Peyer's patch (tissue), 4 donors: ENCODE results near the gene SIL1. TPM values are rescaled to one million over a fixed set of nuclear protein-coding genes. Genes with fewer than 3 reads are reported as not detected.

ENCODE experiments used
- DNase-seq, 3 donors: peaks; one replicate each; pipeline ENCODE4 v3.0.0-alpha.2; 2017 to 2019
- H3K27ac ChIP-seq, 4 donors: fragments of 200-600 bp; sonication (generic); one replicate each; pipeline ENCODE4 v1.5.1; 2016 to 2019
- H3K27me3 ChIP-seq, 2 donors: fragments of 200-600 bp; sonication (generic); one replicate each; pipeline ENCODE4 v1.5.1; 2019
- H3K36me3 ChIP-seq, 3 donors: fragments of 200-600 bp; sonication (generic); one replicate each; pipeline ENCODE4 v1.5.1; 2016 to 2019
- H3K4me1 ChIP-seq, 4 donors: fragments of 200-600 bp; sonication (generic); one replicate each; pipeline ENCODE4 v1.5.1; 2016 to 2019
- H3K4me3 ChIP-seq, 4 donors: fragments of 200-600 bp; sonication (generic); 1 replicate in 3 of 4; 2 replicates in 1 of 4; pipeline ENCODE4 v1.5.1; 2016 to 2019; ENCODE audit warnings: mild to moderate bottlenecking in 1 of 4
- H3K9me3 ChIP-seq, 4 donors: fragments of 200-600 bp; sonication (generic); one replicate each; pipeline ENCODE4 v1.5.1; 2016 to 2019; ENCODE audit warnings: mild to moderate bottlenecking in 1 of 4
- POLR2A ChIP-seq, 2 donors: fragments of 450-650 bp; IDR thresholded peaks; one replicate each; pipeline ENCODE4 v1.5.1; 2017; ENCODE audit warnings: antibody characterized with exemption in 2 of 2, mild to moderate bottlenecking in 2 of 2, moderate library complexity in 2 of 2
- total RNA-seq, 4 donors: library from RNA; depleted of rRNA; stranded (reverse); fragments of >200 nt; gene quantifications; one replicate each; pipeline ENCODE4 v1.1.0, GENCODE V29; 2016
- TF ChIP-seq, protein P1 (sequence below), 6 experiments: fragments of 450-650 bp in 4 of 6; fragments of 200-600 bp in 2 of 6; sonication (generic) in 1 of 6; IDR thresholded peaks; one replicate each; pipeline ENCODE4 v1.5.1; 2017 to 2019; ENCODE audit warnings: antibody characterized with exemption in 6 of 6, mild to moderate bottlenecking in 3 of 6, moderate library complexity in 1 of 6

The SIL1 gene
- total RNA-seq, 4 donors from 2014 or later: 23.6 to 84.2 (median 39.2) TPM

DNA sequence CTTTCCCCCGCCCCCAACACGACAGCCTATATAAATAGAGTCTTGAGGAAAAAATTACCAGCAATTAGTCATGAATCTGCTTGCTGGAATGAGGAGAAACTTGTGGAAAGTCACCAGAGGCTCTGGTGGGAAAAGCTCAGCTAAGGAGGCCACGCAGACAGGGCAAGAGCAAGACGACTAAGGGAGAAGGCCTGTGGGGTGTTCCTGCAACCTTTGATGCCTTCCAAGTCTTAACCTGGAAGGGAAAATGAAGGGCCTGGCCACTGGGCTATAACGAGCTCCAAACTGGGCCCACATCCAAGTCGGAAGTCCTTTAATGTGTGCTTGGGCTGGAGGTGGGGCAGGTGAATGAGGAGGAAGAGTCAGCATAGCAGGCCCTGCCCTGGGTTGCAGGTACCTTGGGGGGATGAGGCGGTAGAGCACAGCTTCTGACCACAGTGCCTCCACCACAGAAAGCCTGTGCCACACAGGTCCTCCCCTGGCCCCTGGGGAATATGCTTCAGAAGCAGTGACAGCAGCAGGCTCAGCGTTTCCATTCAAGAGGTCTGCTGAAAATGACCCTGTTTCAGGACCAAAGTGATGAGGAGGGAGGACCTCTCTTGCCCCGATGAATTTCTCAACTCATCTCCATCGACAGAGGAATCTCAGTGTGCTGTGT is 230.2 kb downstream of the SIL1 start:
- peak in 2 of 3 donors; percentile 80 to 86 for DNase-seq
- H3K36me3 ChIP-seq: no peaks in the 10 kb centered on the region
- H3K9me3 ChIP-seq: no peaks in the 10 kb centered on the region
- TF ChIP-seq, protein P1, sequence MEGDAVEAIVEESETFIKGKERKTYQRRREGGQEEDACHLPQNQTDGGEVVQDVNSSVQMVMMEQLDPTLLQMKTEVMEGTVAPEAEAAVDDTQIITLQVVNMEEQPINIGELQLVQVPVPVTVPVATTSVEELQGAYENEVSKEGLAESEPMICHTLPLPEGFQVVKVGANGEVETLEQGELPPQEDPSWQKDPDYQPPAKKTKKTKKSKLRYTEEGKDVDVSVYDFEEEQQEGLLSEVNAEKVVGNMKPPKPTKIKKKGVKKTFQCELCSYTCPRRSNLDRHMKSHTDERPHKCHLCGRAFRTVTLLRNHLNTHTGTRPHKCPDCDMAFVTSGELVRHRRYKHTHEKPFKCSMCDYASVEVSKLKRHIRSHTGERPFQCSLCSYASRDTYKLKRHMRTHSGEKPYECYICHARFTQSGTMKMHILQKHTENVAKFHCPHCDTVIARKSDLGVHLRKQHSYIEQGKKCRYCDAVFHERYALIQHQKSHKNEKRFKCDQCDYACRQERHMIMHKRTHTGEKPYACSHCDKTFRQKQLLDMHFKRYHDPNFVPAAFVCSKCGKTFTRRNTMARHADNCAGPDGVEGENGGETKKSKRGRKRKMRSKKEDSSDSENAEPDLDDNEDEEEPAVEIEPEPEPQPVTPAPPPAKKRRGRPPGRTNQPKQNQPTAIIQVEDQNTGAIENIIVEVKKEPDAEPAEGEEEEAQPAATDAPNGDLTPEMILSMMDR (IDR thresholded peaks at IDR 0.05): no peak
- no peak for TF ChIP-seq POLR2A (IDR thresholded peaks at IDR 0.05)
- no peaks in the 10 kb centered on the region for H3K27me3 ChIP-seq
- peaks cover 0 to 32% (median 0%) of the 10 kb centered on the region in 4 donors for H3K4me1 ChIP-seq
- H3K27ac ChIP-seq: peak overlapping the region in 1 of 4 donors; percentile 24
- no peak overlapping the region for H3K4me3 ChIP-seq

DNA sequence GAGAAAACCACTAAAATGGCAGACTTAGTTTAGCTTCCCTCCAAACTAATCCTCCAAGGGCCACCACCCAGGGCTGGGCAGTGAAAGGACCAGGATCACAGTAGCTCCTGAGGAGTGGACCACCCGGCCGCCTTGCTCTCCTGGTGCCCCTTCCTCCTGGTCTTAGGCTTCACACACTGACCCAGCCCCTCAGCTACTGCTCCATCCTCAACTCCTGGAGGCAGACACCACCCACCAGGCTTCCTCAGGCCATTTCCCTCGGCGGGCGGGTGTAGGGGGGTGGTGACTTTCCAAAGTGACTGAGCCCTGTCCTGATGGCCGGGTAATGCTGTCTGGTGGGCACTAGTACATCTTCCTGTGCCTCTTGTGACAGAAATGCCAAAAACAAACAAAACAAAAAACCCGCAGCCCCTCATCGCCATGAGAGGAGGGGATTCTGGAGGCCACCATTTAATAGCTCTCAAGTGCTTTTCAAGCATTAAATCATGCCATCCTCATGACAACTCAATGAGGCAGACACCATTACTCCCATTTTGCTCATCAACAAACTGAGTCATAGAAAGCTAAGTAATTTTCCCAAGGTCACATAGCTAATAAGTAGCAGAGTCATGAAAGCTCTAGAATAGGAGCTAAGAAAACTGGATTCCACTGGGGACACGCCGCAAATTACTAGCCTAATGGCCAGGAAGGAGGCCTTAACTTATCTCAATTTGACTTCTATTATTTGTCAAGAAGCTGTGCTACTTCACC is 231.8 kb downstream of the SIL1 start:
- Histone ChIP-seq H3K27me3 (no peaks in the 10 kb centered on the region), H3K4me1 (peaks cover 0 to 32% (median 0%) of the 10 kb centered on the region in 4 donors), H3K27ac (peak overlapping the region in 1 of 4 donors; percentile 9), H3K9me3 (no peaks in the 10 kb centered on the region), H3K4me3 (no peak overlapping the region), H3K36me3 (no peaks in the 10 kb centered on the region)
- TF ChIP-seq POLR2A (IDR thresholded peaks at IDR 0.05): no peak
- TF ChIP-seq, protein P1 (IDR thresholded peaks at IDR 0.05): no peak
- no peak for DNase-seq

- H3K36me3 ChIP-seq: no peaks in the 10 kb centered on the region
- H3K4me3 ChIP-seq: no peak overlapping the region
- TF ChIP-seq POLR2A (IDR thresholded peaks at IDR 0.05): no peak
- TF ChIP-seq, protein P1 (IDR thresholded peaks at IDR 0.05): no peak
- no peaks in the 10 kb centered on the region for H3K9me3 ChIP-seq
- H3K27ac ChIP-seq: peak overlapping the region in 2 of 4 donors; percentile 15 to 60
- H3K27me3 ChIP-seq: no peaks in the 10 kb centered on the region
- no peak for DNase-seq
- H3K4me1 ChIP-seq: peaks cover 0 to 32% (median 0%) of the 10 kb centered on the region in 4 donors
Measured at GRCh38 chr5:138965626-138966025, 232.5 kb downstream of the SIL1 start.

GRCh38 chr5:138964647-138965201 is 233.4 kb downstream of the SIL1 start:
- Histone ChIP-seq H3K36me3 (no peaks in the 10 kb centered on the region), H3K4me1 (peaks cover 0 to 32% (median 0%) of the 10 kb centered on the region in 4 donors), H3K27me3 (no peaks in the 10 kb centered on the region), H3K4me3 (no peak overlapping the region), H3K27ac (peak overlapping the region in 1 of 4 donors; percentile 60), H3K9me3 (no peaks in the 10 kb centered on the region)
- no peak for DNase-seq
- TF ChIP-seq, protein P1 (IDR thresholded peaks at IDR 0.05): no peak
- TF ChIP-seq POLR2A (IDR thresholded peaks at IDR 0.05): no peak

GRCh38 chr5:138963763-138964371 is 234.3 kb downstream of the SIL1 start:
- no peak overlapping the region for H3K4me3 ChIP-seq
- H3K4me1 ChIP-seq: peaks cover 0 to 32% (median 0%) of the 10 kb centered on the region in 4 donors
- H3K27me3 ChIP-seq: no peaks in the 10 kb centered on the region
- H3K27ac ChIP-seq: no peak overlapping the region
- DNase-seq: no peak
- no peaks in the 10 kb centered on the region for H3K9me3 ChIP-seq
- H3K36me3 ChIP-seq: no peaks in the 10 kb centered on the region
- TF ChIP-seq POLR2A (IDR thresholded peaks at IDR 0.05): no peak
- TF ChIP-seq, protein P1 (IDR thresholded peaks at IDR 0.05): no peak
